Chondrocyte (in vitro differentiated cells): ENCODE results near the gene NPAS4. TPM values are rescaled to one million over a fixed set of nuclear protein-coding genes. Genes with fewer than 3 reads are reported as not detected.

Source experiments
- DNase-seq: peaks from one replicate; pipeline ENCODE4 v3.0.0; 2021; ENCODE audit warnings: mixed read lengths, low spot score
- H3K27ac Mint-ChIP-seq: one replicate; pipeline ENCODE4 v1.8.0; 2021; ENCODE audit warnings: mild to moderate bottlenecking, moderate library complexity, mixed read lengths; ENCODE audit not compliant: unreplicated experiment
- H3K27me3 Mint-ChIP-seq: 2 replicates; pipeline ENCODE4 v1.8.0; 2021; ENCODE audit warnings: low read depth, mixed read lengths
- H3K36me3 Mint-ChIP-seq: 2 replicates; pipeline ENCODE4 v1.8.0; 2021; ENCODE audit warnings: low read depth, mixed read lengths
- H3K4me1 Mint-ChIP-seq: 2 replicates; pipeline ENCODE4 v1.8.0; 2021; ENCODE audit warnings: low read depth, mild to moderate bottlenecking, mixed read lengths
- H3K4me3 Mint-ChIP-seq: one replicate; pipeline ENCODE4 v1.8.0; 2021; ENCODE audit warnings: mild to moderate bottlenecking, moderate library complexity, mixed read lengths; ENCODE audit not compliant: unreplicated experiment
- H3K9me3 Mint-ChIP-seq: 2 replicates; pipeline ENCODE4 v1.8.0; 2021; ENCODE audit warnings: low read depth, mixed read lengths
- total RNA-seq: library from RNA; stranded (reverse); gene quantifications from 3 replicates; pipeline ENCODE4 v1.2.1, GENCODE V29; 2021
- TF ChIP-seq, protein P1 (sequence below): fragments of 200-600 bp; sonication (generic); IDR thresholded peaks from 2 replicates; pipeline ENCODE4 v1.5.0; 2021; ENCODE audit warnings: antibody characterized with exemption, mild to moderate bottlenecking, moderate library complexity

Gene NPAS4
- total RNA-seq, 1 donor from 2014 or later: 0.60 TPM

DNA sequence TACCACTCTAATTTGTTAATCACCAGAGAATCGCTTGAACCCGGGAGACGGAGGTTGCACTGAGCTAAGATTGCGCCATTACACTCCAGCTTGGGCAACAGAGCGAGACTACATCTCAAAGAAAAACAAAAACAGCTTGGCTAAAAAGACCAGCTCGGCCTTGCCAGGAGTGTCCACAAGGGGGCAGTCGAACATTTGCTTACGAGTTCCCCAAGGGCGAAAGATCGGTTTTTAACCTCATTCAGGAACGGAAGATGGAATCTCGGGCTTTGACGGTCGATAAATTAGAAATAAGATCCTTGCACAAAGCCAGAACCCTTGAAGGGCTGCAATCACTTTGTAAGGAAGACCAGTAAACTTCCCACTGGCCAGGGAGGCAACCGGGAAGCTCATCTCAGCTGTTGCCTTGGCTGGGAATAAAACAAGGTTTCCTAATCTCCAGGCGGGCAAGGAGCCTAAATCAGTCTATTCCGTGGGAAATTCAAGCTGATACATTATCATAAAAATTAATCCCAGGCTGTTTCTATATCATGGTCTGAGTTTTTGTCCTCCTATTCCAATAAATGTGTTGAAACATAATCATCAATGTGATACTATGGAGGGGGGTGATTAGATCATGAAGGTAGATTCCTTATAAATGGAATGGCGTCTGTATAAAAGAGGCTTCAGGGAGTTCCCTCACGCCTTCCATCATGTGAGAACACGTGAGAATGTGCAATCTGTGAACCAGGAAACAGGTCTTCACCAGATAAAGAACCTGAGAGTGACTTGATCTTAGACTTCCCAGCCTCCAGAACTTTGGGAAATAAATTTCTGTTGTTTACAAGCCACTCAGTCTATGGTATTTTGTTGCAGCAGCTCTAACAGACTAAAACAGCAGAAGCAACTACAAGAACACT lies 34.4 kb upstream of the NPAS4 start:
- peaks cover 5% of the 10 kb centered on the region for H3K4me1 Mint-ChIP-seq
- peaks cover 2% of the 10 kb centered on the region for H3K27me3 Mint-ChIP-seq
- no peak for DNase-seq
- TF ChIP-seq, protein P1, sequence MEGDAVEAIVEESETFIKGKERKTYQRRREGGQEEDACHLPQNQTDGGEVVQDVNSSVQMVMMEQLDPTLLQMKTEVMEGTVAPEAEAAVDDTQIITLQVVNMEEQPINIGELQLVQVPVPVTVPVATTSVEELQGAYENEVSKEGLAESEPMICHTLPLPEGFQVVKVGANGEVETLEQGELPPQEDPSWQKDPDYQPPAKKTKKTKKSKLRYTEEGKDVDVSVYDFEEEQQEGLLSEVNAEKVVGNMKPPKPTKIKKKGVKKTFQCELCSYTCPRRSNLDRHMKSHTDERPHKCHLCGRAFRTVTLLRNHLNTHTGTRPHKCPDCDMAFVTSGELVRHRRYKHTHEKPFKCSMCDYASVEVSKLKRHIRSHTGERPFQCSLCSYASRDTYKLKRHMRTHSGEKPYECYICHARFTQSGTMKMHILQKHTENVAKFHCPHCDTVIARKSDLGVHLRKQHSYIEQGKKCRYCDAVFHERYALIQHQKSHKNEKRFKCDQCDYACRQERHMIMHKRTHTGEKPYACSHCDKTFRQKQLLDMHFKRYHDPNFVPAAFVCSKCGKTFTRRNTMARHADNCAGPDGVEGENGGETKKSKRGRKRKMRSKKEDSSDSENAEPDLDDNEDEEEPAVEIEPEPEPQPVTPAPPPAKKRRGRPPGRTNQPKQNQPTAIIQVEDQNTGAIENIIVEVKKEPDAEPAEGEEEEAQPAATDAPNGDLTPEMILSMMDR: peak; percentile 94
- H3K9me3 Mint-ChIP-seq: no peaks in the 10 kb centered on the region
- no peak overlapping the region for H3K27ac Mint-ChIP-seq
- H3K36me3 Mint-ChIP-seq: no peaks in the 10 kb centered on the region
- peak overlapping the region; percentile 45 for H3K4me3 Mint-ChIP-seq

GRCh38 chr11:66388780-66389386 lies 32.0 kb upstream of the NPAS4 start:
- Mint-ChIP-seq H3K4me1 (peaks cover 5% of the 10 kb centered on the region), H3K36me3 (no peaks in the 10 kb centered on the region), H3K9me3 (no peaks in the 10 kb centered on the region), H3K4me3 (no peak overlapping the region), H3K27ac (no peak overlapping the region), H3K27me3 (peaks cover 5% of the 10 kb centered on the region)
- TF ChIP-seq, protein P1: peak; percentile 83
- DNase-seq: no peak

DNA sequence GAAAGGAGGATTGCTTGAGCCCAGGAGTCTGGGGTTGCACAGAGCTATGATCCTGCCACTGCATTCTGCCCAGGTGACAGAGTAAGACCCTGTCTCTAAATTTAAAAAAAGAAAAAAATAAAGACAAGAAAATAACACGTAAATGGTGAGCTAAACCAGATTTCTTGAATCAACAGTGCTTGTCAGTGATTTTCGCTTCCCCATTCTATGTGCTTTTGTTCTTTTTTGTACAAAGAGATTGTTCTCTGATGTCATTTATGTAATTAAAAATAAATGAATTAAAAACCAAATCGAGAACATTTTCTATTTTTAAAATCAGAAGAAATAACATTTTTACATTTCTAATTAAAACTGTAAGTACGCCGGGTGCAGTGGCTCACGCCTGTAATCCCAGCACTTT lies 29.5 kb upstream of the NPAS4 start:
- TF ChIP-seq, protein P1: no peak
- peaks cover 1% of the 10 kb centered on the region for H3K4me1 Mint-ChIP-seq
- no peaks in the 10 kb centered on the region for H3K9me3 Mint-ChIP-seq
- peaks cover 5% of the 10 kb centered on the region for H3K27me3 Mint-ChIP-seq
- no peak overlapping the region for H3K4me3 Mint-ChIP-seq
- no peaks in the 10 kb centered on the region for H3K36me3 Mint-ChIP-seq
- H3K27ac Mint-ChIP-seq: no peak overlapping the region
- DNase-seq: no peak

DNA sequence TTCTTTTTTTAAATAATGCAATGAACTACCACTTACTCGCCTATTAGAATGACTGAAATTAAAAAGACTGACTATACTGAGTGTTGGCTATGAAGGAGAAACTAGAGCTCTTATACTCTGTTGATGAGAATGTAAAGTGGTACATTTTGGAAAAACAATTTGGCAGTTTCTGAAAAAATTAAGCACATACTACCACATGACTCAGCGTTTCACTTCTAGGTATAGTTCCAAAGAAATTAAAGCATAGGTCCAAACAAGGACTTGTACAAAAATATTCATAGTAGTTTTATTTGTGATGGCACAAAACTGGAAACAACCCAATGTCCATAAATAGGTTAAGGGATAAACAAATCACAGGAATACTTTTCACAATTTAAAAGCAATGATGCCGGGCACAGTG lies 26.9 kb upstream of the NPAS4 start:
- TF ChIP-seq, protein P1: no peak
- H3K4me1 Mint-ChIP-seq: no peaks in the 10 kb centered on the region
- H3K36me3 Mint-ChIP-seq: no peaks in the 10 kb centered on the region
- H3K9me3 Mint-ChIP-seq: no peaks in the 10 kb centered on the region
- DNase-seq: no peak
- H3K4me3 Mint-ChIP-seq: no peak overlapping the region
- no peak overlapping the region for H3K27ac Mint-ChIP-seq
- H3K27me3 Mint-ChIP-seq: peaks cover 8% of the 10 kb centered on the region

DNA sequence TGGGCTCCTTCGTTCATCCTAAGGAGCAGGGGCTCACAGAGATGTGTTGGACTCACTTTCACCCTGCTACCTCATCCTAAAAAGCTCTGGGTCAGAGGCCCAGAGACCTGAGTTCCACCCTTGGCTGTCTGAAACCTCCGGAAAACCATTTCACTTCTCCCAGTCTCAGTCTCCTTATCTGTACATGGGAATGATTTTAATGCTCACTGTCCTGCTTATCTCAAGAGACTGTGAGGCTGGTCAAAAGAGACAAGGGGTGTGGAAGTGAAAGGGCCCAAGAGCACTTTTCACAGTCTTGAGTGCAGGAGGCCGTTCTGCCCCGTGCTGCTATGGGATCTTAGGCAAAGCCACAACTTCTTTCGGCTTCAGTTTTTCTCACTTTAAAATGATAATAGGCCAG lies 13.2 kb upstream of the NPAS4 start:
- H3K4me1 Mint-ChIP-seq: peaks cover 26% of the 10 kb centered on the region
- no peak overlapping the region for H3K4me3 Mint-ChIP-seq
- no peaks in the 10 kb centered on the region for H3K9me3 Mint-ChIP-seq
- H3K36me3 Mint-ChIP-seq: no peaks in the 10 kb centered on the region
- DNase-seq: no peak
- TF ChIP-seq, protein P1: no peak
- no peak overlapping the region for H3K27ac Mint-ChIP-seq
- peaks cover 37% of the 10 kb centered on the region for H3K27me3 Mint-ChIP-seq
